HG03342 (cell line): ENCODE results near the gene PLEKHJ1.

Experiments
- ATAC-seq: cut with Tn5 transposase; IDR thresholded peaks from one replicate; pipeline ENCODE4 v1.9.1; 2021; ENCODE audit warnings: mild to moderate bottlenecking, moderate library complexity; ENCODE audit not compliant: unreplicated experiment

The PLEKHJ1 gene

GRCh38 chr19:2249880-2250765 lies 14.0 kb upstream of the PLEKHJ1 start:
- ATAC-seq, result no peak

- ATAC-seq, result no peak
Observed at GRCh38 chr19:2249010-2249866, 13.1 kb upstream of the PLEKHJ1 start, which contains the start of gene AMH. TSS of gene AMH (plus strand) at chr19:2249323. CDS start at chr19:2249333, 10 bp downstream.

DNA sequence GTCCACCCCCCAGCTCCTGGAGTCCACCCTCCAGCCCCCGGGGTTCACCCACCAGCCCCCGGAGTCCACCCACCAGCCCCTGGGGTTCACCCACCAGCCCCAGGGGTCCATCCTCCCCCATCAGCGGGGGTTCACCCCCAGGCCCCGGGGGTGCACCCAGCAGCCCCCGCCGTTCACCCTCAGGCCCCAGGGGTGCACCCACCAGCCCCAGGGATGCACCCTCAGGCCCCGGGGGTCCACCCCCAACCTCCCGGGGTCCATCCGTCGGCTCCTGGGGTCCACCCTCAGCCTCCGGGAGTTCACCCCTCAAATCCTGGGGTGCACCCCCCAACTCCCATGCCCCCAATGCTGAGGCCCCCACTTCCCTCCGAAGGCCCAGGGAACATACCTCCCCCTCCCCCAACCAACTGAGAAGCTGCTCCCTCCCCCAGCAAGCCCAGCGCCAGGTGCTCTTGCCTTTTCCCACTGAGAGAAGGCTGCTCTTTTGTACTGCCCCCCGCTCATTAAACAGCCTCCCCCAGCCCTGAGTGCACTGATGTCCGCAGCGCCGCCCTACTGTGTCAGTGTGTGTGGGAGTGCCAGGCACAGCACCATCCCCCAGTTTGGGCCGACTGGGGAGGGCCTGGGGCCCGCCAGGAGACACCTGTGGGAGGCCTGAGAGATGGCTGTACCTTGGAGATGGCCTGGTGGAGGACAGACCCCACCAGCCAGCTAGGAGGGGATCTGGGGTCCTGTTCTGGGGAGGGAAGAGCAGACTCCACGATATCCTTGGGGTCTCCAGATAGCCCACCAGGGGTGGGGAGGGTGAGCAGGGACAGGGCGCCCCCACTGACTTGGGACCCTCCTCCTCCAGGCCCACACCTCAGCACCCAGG lies 12.2 kb upstream of the PLEKHJ1 start:
- ATAC-seq, result no peak

DNA sequence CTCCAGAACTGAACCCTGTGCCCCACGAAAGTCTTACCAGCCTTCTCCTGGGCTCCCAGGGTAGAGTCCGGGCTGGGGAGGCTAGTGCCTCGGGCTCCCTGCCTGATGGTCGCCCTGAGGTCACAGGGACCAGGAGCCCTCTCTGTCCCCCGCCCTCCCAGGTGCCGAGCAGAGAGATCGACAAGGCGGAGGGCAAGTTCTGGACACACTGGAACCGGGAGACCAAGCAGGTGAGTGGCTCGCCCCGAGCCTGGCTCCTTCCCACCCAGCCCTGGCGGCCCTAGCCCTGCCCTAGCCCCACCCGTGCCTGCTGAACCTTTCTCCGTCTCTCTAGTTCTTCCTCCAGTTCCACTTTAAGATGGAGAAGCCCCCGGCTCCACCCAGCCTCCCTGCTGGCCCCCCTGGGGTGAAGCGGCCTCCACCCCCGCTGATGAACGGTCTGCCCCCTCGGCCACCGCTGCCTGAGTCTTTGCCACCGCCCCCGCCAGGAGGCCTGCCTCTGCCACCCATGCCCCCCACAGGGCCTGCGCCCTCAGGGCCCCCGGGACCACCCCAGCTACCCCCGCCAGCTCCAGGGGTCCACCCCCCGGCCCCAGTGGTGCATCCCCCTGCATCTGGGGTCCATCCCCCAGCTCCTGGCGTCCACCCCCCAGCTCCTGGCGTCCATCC lies 11.4 kb upstream of the PLEKHJ1 start:
- no peak for ATAC-seq

GRCh38 chr19:2246801-2247361 lies 10.8 kb upstream of the PLEKHJ1 start:
- no peak for ATAC-seq

DNA sequence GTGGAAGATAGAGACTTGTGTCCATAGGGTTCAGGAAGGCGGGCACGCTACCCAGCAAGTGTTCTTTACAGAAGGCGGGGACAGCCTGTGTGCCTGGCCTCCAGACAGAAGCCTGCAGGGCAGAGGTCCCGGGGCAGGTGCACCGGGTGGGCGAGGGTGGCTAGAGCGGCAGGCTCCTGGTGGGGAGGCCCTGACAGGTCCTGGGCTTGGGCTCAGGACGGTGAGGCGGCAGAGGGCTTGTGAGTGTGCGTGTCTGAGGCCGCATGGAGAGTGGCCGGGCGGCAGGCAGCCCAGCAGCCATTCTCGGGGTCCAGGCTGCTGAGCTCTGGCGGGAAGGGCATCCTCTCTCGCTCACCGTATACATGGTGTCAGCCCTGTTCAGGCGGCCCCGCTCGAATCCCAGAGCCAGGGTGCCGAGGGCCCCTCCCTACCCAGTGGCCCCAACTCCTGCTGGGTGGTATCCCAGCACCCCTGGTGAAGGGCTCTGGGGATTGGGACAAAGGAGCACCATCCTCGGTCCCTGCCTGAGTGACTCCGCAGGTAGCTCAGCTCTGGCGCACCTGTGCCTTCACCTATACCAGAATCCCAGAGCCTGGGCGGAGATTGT lies 10.0 kb upstream of the PLEKHJ1 start:
- ATAC-seq, result no peak

DNA sequence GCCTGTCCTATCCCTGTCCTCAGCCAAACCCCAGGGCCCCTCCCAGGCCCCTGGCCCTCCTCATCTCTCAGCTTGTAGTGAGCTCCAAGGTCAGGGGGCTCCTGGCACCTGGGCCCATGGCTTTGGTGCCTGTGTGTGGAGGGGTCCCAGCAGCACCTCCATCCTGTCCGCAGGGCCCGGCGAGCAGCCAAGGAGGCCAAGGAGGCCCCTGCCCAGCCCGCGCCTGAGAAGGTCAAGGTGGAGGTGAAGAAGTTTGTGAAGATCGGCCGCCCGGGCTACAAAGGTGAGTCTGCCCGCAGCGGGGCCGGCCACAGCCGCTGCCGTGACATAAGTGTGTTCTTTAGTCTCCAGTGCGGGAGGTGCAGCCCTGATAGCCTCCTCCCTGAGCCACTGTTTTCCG lies 9.1 kb upstream of the PLEKHJ1 start:
- no peak for ATAC-seq

DNA sequence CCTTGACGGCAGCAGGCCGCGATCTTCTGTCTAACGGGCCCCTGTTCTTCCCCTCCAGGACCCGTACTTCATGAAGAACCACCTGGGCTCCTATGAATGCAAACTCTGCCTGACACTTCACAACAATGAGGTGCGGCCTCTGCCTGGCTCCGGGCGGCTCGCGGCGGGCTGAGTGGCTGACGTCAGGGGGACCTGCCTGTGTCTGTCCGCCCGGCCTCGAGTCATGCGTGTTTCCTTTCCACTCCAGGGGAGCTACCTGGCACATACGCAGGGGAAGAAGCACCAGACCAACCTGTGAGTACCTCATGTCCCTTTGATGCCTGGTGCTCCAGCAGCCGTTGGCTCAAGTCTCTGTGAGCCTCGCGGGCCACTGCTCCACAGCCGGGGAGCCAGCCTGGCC lies 8.4 kb upstream of the PLEKHJ1 start:
- no peak for ATAC-seq

GRCh38 chr19:2244125-2244411 lies 7.9 kb upstream of the PLEKHJ1 start:
- no peak for ATAC-seq

DNA sequence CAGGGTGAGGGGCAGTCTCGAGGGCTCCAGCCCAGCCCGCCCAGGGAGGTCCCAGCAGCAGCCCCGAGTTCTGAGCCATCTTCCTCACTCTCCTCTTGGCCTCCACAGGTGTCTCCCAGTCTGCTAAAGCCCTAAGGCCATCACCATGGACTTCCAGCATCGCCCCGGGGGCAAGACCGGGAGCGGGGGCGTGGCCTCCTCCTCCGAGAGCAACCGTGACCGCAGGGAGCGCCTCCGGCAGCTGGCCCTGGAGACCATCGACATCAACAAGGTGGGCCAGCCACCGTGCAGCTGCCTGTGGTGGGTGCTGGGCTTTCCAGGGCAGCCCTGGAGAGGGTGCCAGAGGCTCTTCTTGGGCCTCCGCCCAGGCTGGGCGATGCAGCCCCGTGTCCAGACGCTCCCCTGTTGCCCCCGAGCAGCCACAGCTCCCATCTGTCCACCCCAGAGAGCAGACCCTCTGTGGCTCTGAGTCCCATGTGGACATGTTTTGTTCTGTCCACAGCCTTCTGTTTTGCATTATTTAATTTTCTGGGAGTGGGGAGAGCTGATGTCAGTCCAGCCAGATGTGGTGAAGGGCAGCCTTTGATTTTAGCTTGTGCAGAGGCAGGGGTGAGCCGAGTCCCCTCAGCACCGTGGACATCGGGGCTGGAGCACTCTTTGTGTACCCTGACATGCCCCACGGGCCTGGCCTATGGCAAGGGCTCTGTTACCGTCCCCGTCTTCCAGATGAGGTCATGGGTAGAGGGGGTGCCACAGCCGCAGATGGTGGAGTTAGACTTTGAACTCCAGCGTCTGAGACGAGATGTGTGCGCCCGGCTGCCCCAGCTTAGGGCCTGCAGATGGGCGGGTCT lies 7.4 kb upstream of the PLEKHJ1 start:
- ATAC-seq, result no peak

GRCh38 chr19:2242816-2243215 lies 6.7 kb upstream of the PLEKHJ1 start:
- ATAC-seq, result no peak

DNA sequence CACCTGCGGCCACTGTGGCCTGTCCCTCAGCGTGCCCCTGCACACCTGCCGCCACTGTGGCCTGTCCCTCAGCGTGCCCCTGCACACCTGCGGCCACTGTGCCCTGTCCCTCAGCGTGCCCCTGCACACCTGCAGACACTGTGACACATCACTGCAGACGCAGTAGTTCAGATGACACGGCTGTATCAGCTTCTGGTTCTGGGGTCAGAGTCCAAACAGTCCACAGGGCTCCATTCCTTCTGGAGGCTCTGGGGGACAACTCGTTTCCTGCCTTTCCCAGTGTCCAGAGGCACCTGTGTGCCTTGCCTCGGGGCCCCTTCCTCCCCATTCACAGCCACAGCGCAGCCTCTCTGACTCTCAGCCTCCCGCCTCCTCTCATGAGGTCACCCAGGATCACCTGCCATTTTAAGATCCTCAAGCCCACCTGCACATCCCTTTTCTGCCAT lies 6.0 kb upstream of the PLEKHJ1 start:
- ATAC-seq, result no peak

DNA sequence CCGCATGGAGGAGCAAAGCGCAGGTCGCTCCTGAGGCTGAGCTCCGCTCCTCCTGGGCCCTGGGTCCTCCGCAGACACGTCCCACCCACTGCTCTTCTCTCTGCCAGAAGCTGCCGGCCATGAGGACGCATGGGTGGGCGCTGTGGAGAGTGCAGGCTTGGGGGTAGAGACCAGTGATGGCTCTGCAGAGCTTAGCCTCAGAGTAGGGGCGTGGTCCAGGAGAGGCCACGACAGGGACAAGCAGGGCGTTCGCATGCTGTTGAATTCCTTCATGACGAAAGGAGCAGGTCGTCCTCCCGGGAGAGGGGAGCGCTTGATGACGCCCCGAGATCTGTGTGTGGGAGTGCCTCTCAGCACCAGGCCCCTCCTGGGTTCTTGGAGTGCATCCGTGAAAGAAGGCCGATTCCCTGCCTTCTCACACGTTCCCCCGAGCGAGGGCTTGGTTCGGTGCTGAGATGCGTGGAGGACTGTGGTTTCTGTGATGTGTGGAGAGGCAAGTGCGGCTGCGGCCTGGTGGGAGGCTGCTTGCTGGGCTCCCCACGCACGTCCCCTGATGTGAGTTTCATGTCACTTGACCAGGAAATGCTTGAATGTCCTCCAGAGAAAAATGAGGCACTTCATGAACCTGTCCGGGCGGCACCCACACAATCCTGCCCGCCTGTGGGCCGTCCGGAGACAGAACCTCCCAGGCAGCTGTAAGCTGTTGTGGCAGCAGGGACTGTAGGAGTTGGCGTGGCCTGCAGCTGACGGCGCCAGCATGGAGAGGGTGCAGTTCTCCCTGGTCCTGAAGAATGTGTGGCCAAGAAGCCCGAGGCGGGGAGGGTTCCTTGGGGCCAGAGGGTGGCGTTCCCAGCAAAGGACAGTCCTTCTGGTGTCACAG lies 5.0 kb upstream of the PLEKHJ1 start:
- no peak for ATAC-seq

- ATAC-seq, result no peak
Observed at GRCh38 chr19:2239771-2240770, 3.9 kb upstream of the PLEKHJ1 start.

DNA sequence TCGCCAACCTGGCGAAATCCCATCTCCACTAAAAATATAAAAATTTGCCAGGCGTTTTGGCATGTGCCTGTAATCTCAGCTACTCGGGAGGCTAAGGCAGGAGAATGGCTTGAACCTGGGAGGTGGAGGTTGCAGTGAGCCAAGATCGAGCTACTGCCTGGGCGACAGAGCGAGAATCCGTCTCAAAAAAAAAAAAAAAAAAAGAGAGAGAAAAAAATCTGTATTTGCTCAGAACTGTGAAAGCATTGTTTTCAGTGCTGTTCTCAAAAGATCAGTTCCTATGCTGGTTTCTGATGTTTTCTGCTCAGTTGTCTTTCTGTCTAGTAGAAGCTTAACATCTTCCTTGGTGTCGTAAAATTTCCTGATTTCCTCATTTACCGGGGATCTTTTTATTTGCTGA lies 3.0 kb upstream of the PLEKHJ1 start:
- ATAC-seq, result no peak

- ATAC-seq, result no peak
Observed at GRCh38 chr19:2237869-2238153, 1.7 kb upstream of the PLEKHJ1 start.
